PC-9 (cell line): Measurements from ENCODE around the gene DCTN1.

ENCODE experiments used
- CTCF ChIP-seq: fragments of 200-600 bp; sonication (generic); conservative IDR thresholded peaks from 2 replicates; pipeline ENCODE4 v1.6.1; 2017; ENCODE audit warnings: mixed run types, antibody characterized with exemption, mild to moderate bottlenecking, moderate library complexity
- EZH2 ChIP-seq: fragments of 200-600 bp; sonication (generic); IDR thresholded peaks from 2 replicates; pipeline ENCODE4 v1.8.0; 2017; ENCODE audit warnings: antibody characterized with exemption, low read depth

GRCh38 chr2:74426181-74426758 is 46.2 kb upstream of the DCTN1 start:
- TF ChIP-seq CTCF (no peak), EZH2 (no peak)
